GM12892 (cell line): ENCODE data around the gene MRPL28.

Experiments
- POLR2A ChIP-seq: IDR thresholded peaks from 2 replicates; pipeline ENCODE4 v1.6.1; 2011; ENCODE audit warnings: low read depth, low read length, control low read depth
- POLR2AphosphoS5 ChIP-seq: IDR thresholded peaks from 2 replicates; pipeline ENCODE4 v1.6.1; 2011; ENCODE audit warnings: low read depth, low read length, control low read depth
- TAF1 ChIP-seq: IDR thresholded peaks from 2 replicates; pipeline ENCODE4 v1.6.1; 2011; ENCODE audit warnings: low read depth, mild to moderate bottlenecking, control low read depth, low read length, borderline replicate concordance

DNA sequence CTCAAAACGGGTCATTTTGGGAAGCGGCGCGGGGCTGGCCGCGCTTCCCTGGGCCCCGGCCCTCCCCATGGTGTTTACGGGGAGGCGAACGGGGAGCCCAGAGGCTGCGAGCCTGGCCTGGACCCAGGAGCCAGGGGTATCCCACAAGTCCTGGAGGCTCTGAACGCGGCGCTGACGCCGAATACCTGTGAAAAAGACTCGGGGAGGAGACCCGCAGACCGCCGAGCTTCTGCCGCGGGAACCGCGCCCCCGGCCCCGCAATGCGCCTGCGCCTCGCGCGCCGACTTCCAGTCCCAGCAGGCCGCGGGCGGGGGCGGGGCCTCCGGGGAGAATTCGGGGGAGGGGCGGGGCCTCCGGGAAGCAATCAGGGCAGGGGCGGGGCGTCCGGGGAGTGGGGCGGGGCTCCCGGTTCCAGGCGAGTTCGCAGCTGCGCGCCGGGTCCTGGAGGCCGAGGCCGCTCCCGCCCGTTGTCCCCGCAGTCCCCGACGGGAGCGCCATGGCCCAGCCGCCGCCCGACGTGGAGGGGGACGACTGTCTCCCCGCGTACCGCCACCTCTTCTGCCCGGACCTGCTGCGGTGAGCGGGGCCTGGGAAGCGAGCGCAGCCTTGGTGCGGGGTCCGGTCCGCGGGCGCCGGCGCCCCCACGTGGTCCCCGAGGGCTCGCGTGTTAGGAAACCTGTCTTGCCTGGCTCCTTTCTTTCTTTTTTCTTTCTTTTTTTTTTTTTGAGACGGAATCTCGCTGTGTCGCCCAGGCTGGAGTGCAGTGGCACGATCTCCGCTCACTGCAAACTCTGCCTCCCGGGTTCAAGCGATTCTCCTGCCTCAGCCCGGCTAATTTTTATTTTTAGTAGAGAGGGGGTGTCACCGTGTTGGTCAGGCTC lies 31.4 kb upstream of the MRPL28 start, which contains the start of gene DECR2:
- TF ChIP-seq POLR2AphosphoS5 (peak; percentile 73), POLR2A (peak; percentile 81; the same call in 1 of the 2 replicates), TAF1 (peak; percentile 37; the same call in 1 of the 2 replicates)
